Naive thymus-derived CD4-positive, alpha-beta T cell (primary cell): ENCODE data around the gene TSPAN18. TPM values are rescaled to one million over a fixed set of nuclear protein-coding genes. Genes with fewer than 3 reads are reported as not detected.

ENCODE experiments used
- ATAC-seq: fragments of 150-1000 bp; cut with Tn5 transposase; 2 replicates; pipeline ENCODE4 v1.10.0; 2021; ENCODE audit warnings: mild to moderate bottlenecking, moderate library complexity
- CTCF ChIA-PET: fragments of 350-600 bp; sonication (Branson Sonifier 250); formaldehyde crosslinking; loops from one replicate; lab custom pipeline; 2021; ENCODE audit warnings: antibody characterized with exemption; lab: Charles Lee
- POLR2A ChIA-PET: fragments of 350-600 bp; sonication (Branson Sonifier 250); formaldehyde crosslinking; loops from one replicate; lab custom pipeline; 2021; ENCODE audit warnings: antibody characterized with exemption, inconsistent platforms; lab: Charles Lee
- DNase-seq, 9 donors: peaks; one replicate each; pipeline versions ENCODE4 v3.0.0 to v3.0.0-alpha.2; 2020 to 2022; ENCODE audit warnings: mixed read lengths in 1 of 9
- H3K27ac ChIP-seq: one replicate; pipeline ENCODE4 v1.7.0; 2013; ENCODE audit warnings: mild to moderate bottlenecking, low read depth, low read length, moderate library complexity
- H3K27me3 ChIP-seq, 2 donors: one replicate each; pipeline ENCODE4 v1.7.0; 2013; ENCODE audit warnings: low read length in 2 of 2, mild to moderate bottlenecking in 2 of 2, moderate library complexity in 2 of 2; ENCODE audit not compliant: control insufficient read depth in 2 of 2, insufficient read depth in 2 of 2
- H3K36me3 ChIP-seq, 3 experiments: 1 replicate in 2 of 3; 2 replicates in 1 of 3; pipeline ENCODE4 v1.7.0; 2013; ENCODE audit warnings: low read length in 3 of 3, mild to moderate bottlenecking in 3 of 3, moderate library complexity in 1 of 3; ENCODE audit not compliant: insufficient read depth in 3 of 3, control insufficient read depth in 2 of 3
- H3K4me1 ChIP-seq, 2 donors: one replicate each; pipeline ENCODE4 v1.7.0; 2013; ENCODE audit warnings: low read length in 2 of 2, mild to moderate bottlenecking in 2 of 2, moderate library complexity in 1 of 2; ENCODE audit not compliant: control insufficient read depth in 2 of 2, insufficient read depth in 2 of 2
- H3K4me3 ChIP-seq: 2 replicates; pipeline ENCODE4 v1.7.0; 2013; ENCODE audit warnings: mild to moderate bottlenecking, low read length
- H3K9me3 ChIP-seq, 3 experiments: 1 replicate in 2 of 3; 2 replicates in 1 of 3; pipeline ENCODE4 v1.7.0; 2013; ENCODE audit warnings: low read length in 3 of 3; ENCODE audit not compliant: control insufficient read depth in 2 of 3
- H3K27ac Mint-ChIP-seq, 9 donors: one replicate each; pipeline ENCODE4 v1.8.0; 2020 to 2022; ENCODE audit warnings: mixed read lengths in 9 of 9, mild to moderate bottlenecking in 8 of 9, moderate library complexity in 5 of 9, inconsistent platforms in 2 of 9
- H3K27me3 Mint-ChIP-seq, 5 donors: one replicate each; pipeline ENCODE4 v1.8.0; 2021 to 2022; ENCODE audit warnings: mixed read lengths in 5 of 5, mild to moderate bottlenecking in 1 of 5
- H3K36me3 Mint-ChIP-seq, 5 donors: one replicate each; pipeline ENCODE4 v1.8.0; 2020 to 2022; ENCODE audit warnings: mixed read lengths in 5 of 5, mild to moderate bottlenecking in 3 of 5, inconsistent platforms in 1 of 5
- H3K4me1 Mint-ChIP-seq, 7 donors: one replicate each; pipeline ENCODE4 v1.8.0; 2020 to 2022; ENCODE audit warnings: mixed read lengths in 7 of 7, mild to moderate bottlenecking in 3 of 7, inconsistent platforms in 1 of 7
- H3K4me3 Mint-ChIP-seq, 10 donors: one replicate each; pipeline ENCODE4 v1.8.0; 2020 to 2022; ENCODE audit warnings: mild to moderate bottlenecking in 10 of 10, mixed read lengths in 10 of 10, moderate library complexity in 6 of 10, inconsistent platforms in 2 of 10
- H3K9me3 Mint-ChIP-seq, 11 donors: one replicate each; pipeline ENCODE4 v1.8.0; 2020 to 2022; ENCODE audit warnings: mixed read lengths in 11 of 11, mild to moderate bottlenecking in 4 of 11, inconsistent platforms in 1 of 11, moderate library complexity in 1 of 11
- intact Hi-C, 2 donors: fragments of 100-400 bp; cut with micrococcal nuclease; formaldehyde crosslinking; loops; one replicate each; pipeline ENCODE4 v1.15.1; 2023
- polyA plus RNA-seq, 2 donors: library from polyadenylated mRNA; unstranded; fragments of 300-500 nt; fragmentation: Illumina TruSeq; gene quantifications; one replicate each; pipeline ENCODE4 v1.2.3, GENCODE V29; 2021
- total RNA-seq, 6 experiments: library from RNA in 5 of 6; stranded (reverse) in 5 of 6; gene quantifications; 1 replicate in 5 of 6; 2 replicates in 1 of 6; pipeline ENCODE4 v1.2.3 and lab custom pipeline; 2021 to 2026

The TSPAN18 gene
- total and polyA plus RNA-seq, 7 experiments from 2014 or later, result 8.8 to 57.0 (median 21.7) TPM

DNA sequence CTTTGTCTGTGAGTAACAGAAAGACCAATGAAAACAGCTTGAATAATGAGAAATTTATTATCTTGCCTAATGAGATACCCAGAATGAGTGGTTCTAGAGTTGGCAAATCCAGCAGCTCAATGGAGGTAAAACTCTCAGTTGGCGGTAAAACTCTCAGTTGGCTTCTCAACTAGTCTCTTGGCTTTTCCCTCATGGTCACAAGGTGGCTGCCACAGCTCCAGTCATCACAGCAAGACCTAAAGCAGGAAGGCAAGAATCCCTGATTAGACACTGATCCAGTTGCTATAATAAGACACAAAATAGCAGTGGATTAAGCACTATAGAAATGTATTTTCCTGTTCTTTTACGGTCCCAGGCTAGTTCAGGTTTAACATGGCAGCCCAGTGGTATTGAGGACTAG, 37.5 kb upstream of the TSPAN18 start:
- Histone ChIP-seq H3K27ac (no peak overlapping the region), H3K36me3 (no peaks in the 10 kb centered on the region), H3K4me3 (no peak overlapping the region), H3K27me3 (no peaks in the 10 kb centered on the region), H3K9me3 (no peaks in the 10 kb centered on the region), H3K4me1 (peaks cover 0 to 3% of the 10 kb centered on the region in 2 donors)
- peaks cover 0 to 8% (median 0%) of the 10 kb centered on the region in 5 donors for H3K27me3 Mint-ChIP-seq
- DNase-seq (no peak), ATAC-seq (no peak)
- H3K4me1 Mint-ChIP-seq, result peaks cover 6 to 42% (median 26%) of the 10 kb centered on the region in 7 donors
- H3K9me3 Mint-ChIP-seq, result peaks cover 0 to 8% (median 0%) of the 10 kb centered on the region in 11 donors
- no peak overlapping the region for H3K27ac Mint-ChIP-seq
- POLR2A ChIA-PET, result interaction anchor here (1.1 kb wide), 1 partner anchor 17 kb away, joined by 3 read pairs; no protein-coding TSS in a partner anchor
- H3K4me3 Mint-ChIP-seq, result no peak overlapping the region
- CTCF ChIA-PET, result no interaction called here
- H3K36me3 Mint-ChIP-seq, result peaks cover 0 to 5% (median 0%) of the 10 kb centered on the region in 5 donors
- intact Hi-C loops, result no loop called here

DNA sequence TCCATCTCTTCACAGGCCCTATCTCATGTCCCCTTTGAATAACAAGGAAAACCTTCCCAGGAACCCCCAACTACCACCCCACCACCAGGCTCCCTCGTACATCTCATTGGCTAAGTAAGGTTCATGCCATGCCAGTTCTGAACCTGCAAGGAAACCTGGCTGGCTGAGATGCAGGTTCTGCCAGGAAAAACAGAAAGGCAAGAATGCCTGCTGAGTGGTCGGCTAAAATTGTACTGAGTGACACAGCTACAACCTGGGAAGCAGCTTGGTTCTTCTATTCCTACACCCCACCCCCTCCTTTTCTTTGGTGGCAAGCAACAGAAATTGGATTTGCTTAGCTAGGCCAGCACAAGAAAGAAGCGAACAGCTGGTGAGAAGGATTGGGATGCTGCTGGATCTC, 36.1 kb upstream of the TSPAN18 start:
- intact Hi-C loops, result no loop called here
- no peaks in the 10 kb centered on the region for H3K36me3 ChIP-seq
- peaks cover 0 to 3% of the 10 kb centered on the region in 2 donors for H3K4me1 ChIP-seq
- DNase-seq (no peak), ATAC-seq (no peak)
- POLR2A ChIA-PET, result no interaction called here
- peaks cover 0 to 5% (median 0%) of the 10 kb centered on the region in 5 donors for H3K36me3 Mint-ChIP-seq
- no peak overlapping the region for H3K4me3 ChIP-seq
- H3K4me1 Mint-ChIP-seq, result peaks cover 8 to 49% (median 32%) of the 10 kb centered on the region in 7 donors
- H3K9me3 Mint-ChIP-seq, result peaks cover 0 to 8% (median 0%) of the 10 kb centered on the region in 11 donors
- H3K27me3 ChIP-seq, result no peaks in the 10 kb centered on the region
- H3K27me3 Mint-ChIP-seq, result peaks cover 0 to 8% (median 0%) of the 10 kb centered on the region in 5 donors
- H3K4me3 Mint-ChIP-seq, result no peak overlapping the region
- CTCF ChIA-PET, result no interaction called here
- H3K9me3 ChIP-seq, result no peaks in the 10 kb centered on the region
- no peak overlapping the region for H3K27ac ChIP-seq
- H3K27ac Mint-ChIP-seq, result peak overlapping the region in 2 of 9 donors; percentile 36 to 49

DNA sequence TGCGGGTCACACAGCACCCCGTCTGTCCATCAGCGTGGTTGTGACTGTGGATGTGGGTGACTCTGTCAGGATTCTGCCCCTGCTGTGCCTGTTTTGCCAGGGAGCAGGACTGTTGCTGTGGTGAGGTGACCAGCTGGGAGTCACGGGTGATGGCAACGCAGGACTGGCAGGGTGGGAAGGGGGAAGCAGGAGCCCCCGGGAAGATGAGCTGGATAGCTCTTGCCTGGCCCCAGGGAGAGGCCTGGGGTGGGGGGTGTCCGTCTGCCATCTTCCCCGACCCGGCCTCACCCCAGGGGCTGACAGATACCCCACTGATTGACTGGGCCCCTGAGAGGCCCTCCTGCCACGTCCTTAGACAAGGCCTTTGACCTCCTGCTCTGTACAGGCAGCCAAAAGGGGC, 34.3 kb upstream of the TSPAN18 start:
- H3K4me1 ChIP-seq, result no peaks in the 10 kb centered on the region
- intact Hi-C loops, result no loop called here
- ATAC-seq (no peak), DNase-seq (no peak)
- Mint-ChIP-seq H3K4me1 (peaks cover 4 to 34% (median 20%) of the 10 kb centered on the region in 7 donors), H3K27me3 (peaks cover 0 to 11% (median 0%) of the 10 kb centered on the region in 5 donors), H3K4me3 (no peak overlapping the region), H3K9me3 (peaks cover 0 to 8% (median 0%) of the 10 kb centered on the region in 11 donors), H3K27ac (no peak overlapping the region), H3K36me3 (no peaks in the 10 kb centered on the region)
- ChIA-PET CTCF (no interaction called here), POLR2A (interaction anchor here (1.2 kb wide), 1 partner anchor 10 kb away, joined by 3 read pairs; no protein-coding TSS in a partner anchor)
- H3K27ac ChIP-seq, result no peak overlapping the region
- H3K4me3 ChIP-seq, result no peak overlapping the region
- no peaks in the 10 kb centered on the region for H3K9me3 ChIP-seq
- no peaks in the 10 kb centered on the region for H3K36me3 ChIP-seq
- H3K27me3 ChIP-seq, result no peaks in the 10 kb centered on the region

DNA sequence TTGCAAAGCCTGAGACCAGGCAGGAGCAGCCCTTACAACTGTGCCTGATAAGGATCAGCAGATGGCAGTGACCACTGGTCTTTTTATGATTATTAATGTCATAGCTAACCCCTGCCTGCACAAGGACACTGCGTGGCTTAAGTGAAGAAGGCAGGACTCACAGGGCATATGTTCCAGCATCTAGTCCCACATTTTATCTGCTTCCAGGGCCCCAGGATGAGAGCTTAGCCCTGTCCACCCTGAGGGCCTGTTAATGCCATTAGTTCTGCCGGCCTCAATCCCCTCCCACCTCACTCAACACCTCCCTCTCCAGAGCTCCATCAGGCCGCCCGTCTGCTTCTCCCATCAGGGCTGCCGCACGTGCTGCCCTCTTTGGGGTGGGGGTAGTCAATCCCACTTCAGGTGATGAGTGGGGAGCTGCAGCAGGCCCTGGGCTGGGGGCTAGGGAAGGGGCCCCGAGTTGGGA, 33.1 kb upstream of the TSPAN18 start:
- no peak overlapping the region for H3K4me3 ChIP-seq
- no peaks in the 10 kb centered on the region for H3K9me3 ChIP-seq
- H3K36me3 ChIP-seq, result no peaks in the 10 kb centered on the region
- no peak overlapping the region for H3K4me3 Mint-ChIP-seq
- peak overlapping the region in 2 of 9 donors; percentile 4 to 14 for H3K27ac Mint-ChIP-seq
- DNase-seq (no peak), ATAC-seq (no peak)
- H3K4me1 ChIP-seq, result no peaks in the 10 kb centered on the region
- no peak overlapping the region for H3K27ac ChIP-seq
- H3K27me3 Mint-ChIP-seq, result peaks cover 0 to 4% (median 0%) of the 10 kb centered on the region in 5 donors
- ChIA-PET CTCF (no interaction called here), POLR2A (interaction anchor here (1.2 kb wide), 1 partner anchor 11 kb away, joined by 3 read pairs; no protein-coding TSS in a partner anchor)
- H3K27me3 ChIP-seq, result no peaks in the 10 kb centered on the region
- peaks cover 2 to 27% (median 8%) of the 10 kb centered on the region in 7 donors for H3K4me1 Mint-ChIP-seq
- intact Hi-C loops, result no loop called here
- H3K9me3 Mint-ChIP-seq, result peaks cover 0 to 6% (median 0%) of the 10 kb centered on the region in 11 donors
- no peaks in the 10 kb centered on the region for H3K36me3 Mint-ChIP-seq

DNA sequence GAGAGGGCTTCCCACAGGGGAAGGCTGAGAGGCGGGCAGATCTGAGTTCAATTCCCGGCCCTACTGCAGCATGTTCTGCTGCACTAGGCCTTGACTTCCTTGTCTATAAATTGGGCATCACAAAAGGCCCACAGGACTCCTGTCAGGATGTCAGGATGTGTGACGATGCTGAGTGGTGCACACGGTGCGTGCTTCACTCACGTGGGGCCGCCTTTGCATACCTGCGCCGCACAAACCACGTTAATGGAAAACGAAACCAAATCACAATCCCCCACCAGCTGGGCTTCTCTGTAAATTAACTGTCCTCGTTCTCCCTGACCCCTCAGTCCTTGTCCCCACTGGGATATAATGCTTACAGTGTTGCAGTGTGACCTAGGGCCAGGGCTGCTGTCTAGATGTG, 32.3 kb upstream of the TSPAN18 start:
- H3K4me3 Mint-ChIP-seq, result no peak overlapping the region
- H3K9me3 Mint-ChIP-seq, result peaks cover 0 to 5% (median 0%) of the 10 kb centered on the region in 11 donors
- H3K27ac Mint-ChIP-seq, result peak overlapping the region in 6 of 9 donors; percentile 9 to 90 (median 49)
- peaks cover 4 to 28% (median 11%) of the 10 kb centered on the region in 7 donors for H3K4me1 Mint-ChIP-seq
- H3K27me3 Mint-ChIP-seq, result peaks cover 0 to 9% (median 0%) of the 10 kb centered on the region in 5 donors
- H3K36me3 Mint-ChIP-seq, result no peaks in the 10 kb centered on the region
- POLR2A ChIA-PET, result no interaction called here
- intact Hi-C loops, result no loop called here
- Histone ChIP-seq H3K27me3 (no peaks in the 10 kb centered on the region), H3K9me3 (no peaks in the 10 kb centered on the region), H3K4me3 (no peak overlapping the region), H3K4me1 (no peaks in the 10 kb centered on the region), H3K27ac (no peak overlapping the region), H3K36me3 (no peaks in the 10 kb centered on the region)
- DNase-seq, result no peak
- CTCF ChIA-PET, result no interaction called here
- no peak for ATAC-seq

DNA sequence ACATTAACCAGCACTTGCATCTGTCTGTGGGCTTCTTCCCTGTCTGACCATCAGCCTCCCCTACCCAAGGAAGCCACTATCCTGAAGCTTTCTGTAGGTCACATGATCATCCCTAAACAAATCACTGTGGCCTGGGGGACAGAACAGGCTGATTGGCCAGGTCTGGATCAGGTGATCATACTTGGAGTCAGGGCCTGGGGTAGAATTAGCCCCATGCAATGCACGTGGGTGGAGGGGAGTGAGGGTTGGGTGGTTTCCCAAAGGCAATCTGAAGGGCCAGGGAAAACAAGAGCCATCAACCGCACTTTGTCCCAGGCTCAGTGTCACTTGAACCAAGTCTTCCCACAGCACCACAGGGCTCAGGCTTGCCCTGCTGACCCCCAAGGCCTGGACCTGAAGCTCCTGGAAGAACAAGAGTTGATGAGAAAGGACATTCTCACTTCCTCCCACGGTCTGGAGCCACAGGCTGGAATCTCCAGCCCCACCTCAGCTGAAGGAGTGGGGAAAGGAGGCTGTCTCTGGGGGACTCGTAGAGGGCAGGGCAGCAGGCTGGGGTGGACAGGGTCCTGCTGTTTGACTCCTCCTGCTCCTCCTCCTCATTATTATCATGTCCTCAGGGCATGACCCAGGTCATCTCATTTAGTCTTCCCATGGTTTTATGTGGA, 31.5 kb upstream of the TSPAN18 start:
- no peaks in the 10 kb centered on the region for H3K4me1 ChIP-seq
- DNase-seq (no peak), ATAC-seq (no peak)
- H3K4me3 Mint-ChIP-seq, result no peak overlapping the region
- peaks cover 0 to 16% (median 0%) of the 10 kb centered on the region in 5 donors for H3K27me3 Mint-ChIP-seq
- no peak overlapping the region for H3K4me3 ChIP-seq
- no peaks in the 10 kb centered on the region for H3K9me3 Mint-ChIP-seq
- H3K27ac Mint-ChIP-seq, result peak overlapping the region in 4 of 9 donors; percentile 7 to 51 (median 14)
- H3K36me3 ChIP-seq, result no peaks in the 10 kb centered on the region
- POLR2A ChIA-PET, result no interaction called here
- no peak overlapping the region for H3K27ac ChIP-seq
- peaks cover 5 to 36% (median 18%) of the 10 kb centered on the region in 7 donors for H3K4me1 Mint-ChIP-seq
- H3K9me3 ChIP-seq, result no peaks in the 10 kb centered on the region
- CTCF ChIA-PET, result no interaction called here
- intact Hi-C loops, result no loop called here
- H3K36me3 Mint-ChIP-seq, result no peaks in the 10 kb centered on the region
- no peaks in the 10 kb centered on the region for H3K27me3 ChIP-seq
